ENCODE data around the gene FITM2. TPM values are rescaled to one million over a fixed set of nuclear protein-coding genes. Genes with fewer than 3 reads are reported as not detected.
"Not testable (repeated sequence)": the region's sequence is repeated elsewhere in the genome, so short reads cannot be mapped to it uniquely, and the experiment has no call there.

Gene FITM2
- total RNA-seq, 2 donors from 2014 or later = 7.0 to 17.1 TPM

DNA sequence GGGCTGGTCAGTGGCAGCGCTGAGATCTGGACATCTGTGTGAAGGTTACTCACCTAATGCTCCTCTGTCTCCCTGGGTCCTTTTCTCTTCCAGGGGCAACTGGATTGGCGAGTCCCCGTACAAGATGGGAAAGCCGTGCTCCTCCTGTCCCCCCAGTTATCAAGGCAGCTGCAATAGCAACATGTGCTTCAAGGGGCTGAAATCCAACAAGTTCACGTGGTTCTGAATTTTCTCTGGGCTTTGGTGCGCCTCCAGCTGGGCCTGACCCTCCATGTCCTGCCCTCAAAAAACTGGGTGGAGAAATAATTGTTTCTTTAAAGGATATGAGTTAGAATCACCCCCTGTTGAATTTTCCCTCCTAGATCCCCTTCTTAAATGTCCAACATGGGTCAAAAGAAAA, 39.6 kb upstream of the FITM2 start:
- WGBS, 2 donors = 84 to 87% methylated on average over 6 of the region's 6 CpGs
- Histone ChIP-seq H3K27me3 (no peaks in the 10 kb centered on the region), H3K27ac (no peak overlapping the region), H3K4me3 (no peak overlapping the region), H3K9me3 (no peaks in the 10 kb centered on the region), H3K36me3 (replicated peaks in 1 of 2; ENCODE audit: insufficient read depth in 1 of 2, low read depth in 2 of 2) (no peaks in the 10 kb centered on the region), H3K4me1 (peaks cover 13% of the 10 kb centered on the region)
- no peak for ATAC-seq
- intact Hi-C loops (cut with DNase I) = no loop called here
- TF ChIP-seq POLR2A (IDR thresholded peaks at IDR 0.05) (no peak), CTCF (IDR thresholded peaks at IDR 0.05) (no peak)
- DNase-seq = no peak

GRCh38 chr20:44349349-44349748, 38.3 kb upstream of the FITM2 start:
- ATAC-seq = no peak
- TF ChIP-seq POLR2A (IDR thresholded peaks at IDR 0.05) = no peak
- TF ChIP-seq CTCF (IDR thresholded peaks at IDR 0.05) = no peak
- Histone ChIP-seq H3K27ac (no peak overlapping the region), H3K36me3 (replicated peaks in 1 of 2; ENCODE audit: insufficient read depth in 1 of 2, low read depth in 2 of 2) (no peaks in the 10 kb centered on the region), H3K4me1 (peaks cover 2% of the 10 kb centered on the region), H3K27me3 (no peaks in the 10 kb centered on the region), H3K4me3 (no peak overlapping the region), H3K9me3 (no peaks in the 10 kb centered on the region)
- 77 to 82% methylated on average over 3 of the region's 3 CpGs for WGBS, 2 donors
- intact Hi-C loops (cut with DNase I) = no loop called here
- no peak for DNase-seq

- H3K27ac ChIP-seq = no peak overlapping the region
- H3K4me3 ChIP-seq = no peak overlapping the region
- no peaks in the 10 kb centered on the region for H3K9me3 ChIP-seq
- 91 to 93% methylated on average over 4 of the region's 4 CpGs for WGBS, 2 donors
- ATAC-seq (no peak), DNase-seq (no peak)
- TF ChIP-seq CTCF (IDR thresholded peaks at IDR 0.05) (no peak), POLR2A (IDR thresholded peaks at IDR 0.05) (no peak)
- H3K36me3 ChIP-seq (replicated peaks in 1 of 2; ENCODE audit: insufficient read depth in 1 of 2, low read depth in 2 of 2) = no peaks in the 10 kb centered on the region
- H3K27me3 ChIP-seq = no peaks in the 10 kb centered on the region
- intact Hi-C loops (cut with DNase I) = no loop called here
- no peaks in the 10 kb centered on the region for H3K4me1 ChIP-seq
Observed at GRCh38 chr20:44348168-44348659, 37.2 kb upstream of the FITM2 start.

- H3K36me3 ChIP-seq (replicated peaks in 1 of 2; ENCODE audit: insufficient read depth in 1 of 2, low read depth in 2 of 2); H3K4me3 ChIP-seq; DNase-seq; H3K4me1 ChIP-seq; H3K9me3 ChIP-seq; ATAC-seq; H3K27ac ChIP-seq; intact Hi-C loops (cut with DNase I); H3K27me3 ChIP-seq: not testable (repeated sequence)
- WGBS, 2 donors = 93 to 98% methylated on average over 9 to 10 of the region's 10 CpGs
Observed at GRCh38 chr20:44345941-44346340, 34.9 kb upstream of the FITM2 start.

GRCh38 chr20:44345147-44345546, 34.1 kb upstream of the FITM2 start:
- WGBS, 2 donors = 92 to 94% methylated on average over 6 to 8 of the region's 8 CpGs

More at GRCh38 chr20:44345147-44345546, 34.1 kb upstream of the FITM2 start:
- no peaks in the 10 kb centered on the region for H3K36me3 ChIP-seq (replicated peaks in 1 of 2; ENCODE audit: insufficient read depth in 1 of 2, low read depth in 2 of 2)
- TF ChIP-seq CTCF (IDR thresholded peaks at IDR 0.05) (no peak), POLR2A (IDR thresholded peaks at IDR 0.05) (no peak)
- no peak for ATAC-seq
- H3K4me1 ChIP-seq = no peaks in the 10 kb centered on the region
- DNase-seq = no peak
- H3K27ac ChIP-seq = no peak overlapping the region
- H3K4me3 ChIP-seq = no peak overlapping the region
- H3K9me3 ChIP-seq = no peaks in the 10 kb centered on the region
- intact Hi-C loops (cut with DNase I) = no loop called here
- no peaks in the 10 kb centered on the region for H3K27me3 ChIP-seq
